Smooth muscle cell (in vitro differentiated cells): ENCODE results near the gene TEX22. TPM values are rescaled to one million over a fixed set of nuclear protein-coding genes. Genes with fewer than 3 reads are reported as not detected.

Source experiments
- DNase-seq: peaks from one replicate; lab custom pipeline; 2025; ENCODE audit not compliant: unreplicated experiment; lab: John Stamatoyannopoulos, UW
- H2AFZ ChIP-seq: fragments of 200-600 bp; sonication (generic); 2 replicates; pipeline ENCODE4 v1.6.0; 2016; ENCODE audit warnings: antibody characterized with exemption, low read depth, mild to moderate bottlenecking
- H3F3A ChIP-seq: fragments of 200-600 bp; sonication (generic); 2 replicates; pipeline ENCODE4 v1.6.0; 2017; ENCODE audit warnings: antibody characterized with exemption, low read depth
- H3K27ac ChIP-seq: fragments of 200-600 bp; sonication (generic); 2 replicates; pipeline ENCODE4 v1.5.1; 2016; ENCODE audit warnings: low read depth, mild to moderate bottlenecking
- H3K27me3 ChIP-seq: fragments of 200-600 bp; sonication (generic); 2 replicates; pipeline ENCODE4 v1.6.1; 2016; ENCODE audit warnings: low read depth, mild to moderate bottlenecking
- H3K36me3 ChIP-seq: fragments of 200-600 bp; sonication (generic); 2 replicates; pipeline ENCODE4 v1.5.1; 2016; ENCODE audit warnings: low read depth
- H3K4me1 ChIP-seq: fragments of 200-600 bp; sonication (generic); 2 replicates; pipeline ENCODE4 v1.5.1; 2016; ENCODE audit warnings: low read depth
- H3K4me2 ChIP-seq: fragments of 200-600 bp; sonication (generic); 2 replicates; pipeline ENCODE4 v1.6.0; 2016; ENCODE audit warnings: mild to moderate bottlenecking
- H3K4me3 ChIP-seq: fragments of 200-600 bp; sonication (generic); 2 replicates; pipeline ENCODE4 v1.5.1; 2016; ENCODE audit warnings: mild to moderate bottlenecking
- H3K79me2 ChIP-seq: fragments of 200-600 bp; sonication (generic); 2 replicates; pipeline ENCODE4 v1.6.0; 2016; ENCODE audit warnings: low read depth, mild to moderate bottlenecking
- H3K9ac ChIP-seq: fragments of 200-600 bp; sonication (generic); 2 replicates; pipeline ENCODE4 v1.6.0; 2016; ENCODE audit warnings: low read depth
- H3K9me3 ChIP-seq: fragments of 200-600 bp; sonication (generic); replicated peaks from 2 replicates; pipeline ENCODE4 v1.5.1; 2016; ENCODE audit warnings: low read depth
- H4K20me1 ChIP-seq: fragments of 200-600 bp; sonication (generic); 2 replicates; pipeline ENCODE4 v1.6.0; 2016; ENCODE audit warnings: low read depth
- WGBS: methylation state at CpG from one replicate; pipeline ENCODE4 v1.1.7; 2016; ENCODE audit warnings: low lambda C conversion rate; 5-methylcytosine and 5-hydroxymethylcytosine counted together
- polyA plus RNA-seq: library from polyadenylated mRNA; unstranded; fragments of >200 nt; fragmentation: Nextera tagmentation; extraction: Ambion mirVana; gene quantifications from 2 replicates; pipeline ENCODE4 v1.2.1, GENCODE V29; 2016
- total RNA-seq: library from RNA; depleted of rRNA; stranded (reverse); fragments of >200 nt; gene quantifications from 2 replicates; pipeline ENCODE4 v1.2.3, GENCODE V29; 2014
- TF ChIP-seq, protein P1 (sequence below): fragments of 200-600 bp; sonication (generic); IDR thresholded peaks from 2 replicates; pipeline ENCODE4 v1.5.1; 2017; ENCODE audit warnings: borderline replicate concordance, mild to moderate bottlenecking, antibody characterized with exemption; ENCODE audit not compliant: insufficient read depth, poor library complexity, severe bottlenecking

The TEX22 gene
- total and polyA plus RNA-seq, 2 experiments from 2014 or later, result 0.09 to 0.93 TPM

DNA sequence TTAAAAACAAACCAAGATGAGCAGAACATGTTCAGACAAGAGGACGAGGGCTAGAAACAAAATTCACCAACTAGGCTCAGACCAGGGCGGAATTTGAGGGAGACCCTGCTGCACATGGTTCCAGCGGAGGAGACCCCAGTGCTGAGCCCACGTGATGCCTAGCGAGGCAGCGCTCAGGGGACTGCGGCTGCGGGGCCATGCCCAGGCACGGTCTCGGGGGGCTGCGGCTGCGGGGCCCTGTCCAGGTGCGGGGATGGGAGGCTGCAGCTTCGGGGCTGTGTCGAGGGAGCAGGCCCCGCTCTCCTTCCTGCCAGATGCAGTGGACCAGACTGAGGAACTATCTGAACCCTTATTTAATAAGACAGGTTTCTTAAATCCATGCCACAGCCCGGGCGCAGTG is 63.6 kb downstream of the TEX22 start:
- TF ChIP-seq, protein P1, sequence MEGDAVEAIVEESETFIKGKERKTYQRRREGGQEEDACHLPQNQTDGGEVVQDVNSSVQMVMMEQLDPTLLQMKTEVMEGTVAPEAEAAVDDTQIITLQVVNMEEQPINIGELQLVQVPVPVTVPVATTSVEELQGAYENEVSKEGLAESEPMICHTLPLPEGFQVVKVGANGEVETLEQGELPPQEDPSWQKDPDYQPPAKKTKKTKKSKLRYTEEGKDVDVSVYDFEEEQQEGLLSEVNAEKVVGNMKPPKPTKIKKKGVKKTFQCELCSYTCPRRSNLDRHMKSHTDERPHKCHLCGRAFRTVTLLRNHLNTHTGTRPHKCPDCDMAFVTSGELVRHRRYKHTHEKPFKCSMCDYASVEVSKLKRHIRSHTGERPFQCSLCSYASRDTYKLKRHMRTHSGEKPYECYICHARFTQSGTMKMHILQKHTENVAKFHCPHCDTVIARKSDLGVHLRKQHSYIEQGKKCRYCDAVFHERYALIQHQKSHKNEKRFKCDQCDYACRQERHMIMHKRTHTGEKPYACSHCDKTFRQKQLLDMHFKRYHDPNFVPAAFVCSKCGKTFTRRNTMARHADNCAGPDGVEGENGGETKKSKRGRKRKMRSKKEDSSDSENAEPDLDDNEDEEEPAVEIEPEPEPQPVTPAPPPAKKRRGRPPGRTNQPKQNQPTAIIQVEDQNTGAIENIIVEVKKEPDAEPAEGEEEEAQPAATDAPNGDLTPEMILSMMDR, result no peak
- no peaks in the 10 kb centered on the region for H3K27me3 ChIP-seq
- H3F3A ChIP-seq, result no peaks in the 10 kb centered on the region
- no peaks in the 10 kb centered on the region for H3K79me2 ChIP-seq
- H2AFZ ChIP-seq, result no peak overlapping the region
- H3K9me3 ChIP-seq, result no peaks in the 10 kb centered on the region
- H3K4me3 ChIP-seq, result no peak overlapping the region
- peaks cover 7% of the 10 kb centered on the region for H4K20me1 ChIP-seq
- H3K4me1 ChIP-seq, result no peaks in the 10 kb centered on the region
- DNase-seq, result no peak
- H3K9ac ChIP-seq, result no peak overlapping the region
- H3K36me3 ChIP-seq, result no peaks in the 10 kb centered on the region
- over 99% methylated on average over 18 of the region's 18 CpGs for WGBS
- no peak overlapping the region for H3K27ac ChIP-seq
- H3K4me2 ChIP-seq, result no peak overlapping the region

Other genes with a start within 250 kb of the TEX22 start
- 5.8 and 7.6 TPM in 2 replicates for gene JAG2, start 229.8 kb upstream of the TEX22 start, total RNA-seq
- gene JAG2, start 229.8 kb upstream of the TEX22 start, polyA plus RNA-seq, result 5.0 and 10.0 TPM in 2 replicates
- gene NUDT14, start 217.2 kb upstream of the TEX22 start, total RNA-seq, result 7.9 and 9.5 TPM in 2 replicates
- 30.7 and 45.6 TPM in 2 replicates for gene NUDT14, start 217.2 kb upstream of the TEX22 start, polyA plus RNA-seq
- gene BTBD6, start 150.0 kb upstream of the TEX22 start, total RNA-seq, result 22.7 and 27.0 TPM in 2 replicates
- 40.3 and 41.8 TPM in 2 replicates for gene BTBD6, start 150.0 kb upstream of the TEX22 start, polyA plus RNA-seq
- 9.8 and 15.9 TPM in 2 replicates for gene BRF1, start 97.5 kb upstream of the TEX22 start, total RNA-seq
- 12.5 and 20.7 TPM in 2 replicates for gene BRF1, start 97.5 kb upstream of the TEX22 start, polyA plus RNA-seq
- 36.9 and 37.3 TPM in 2 replicates for gene PACS2, start 83.8 kb upstream of the TEX22 start, total RNA-seq
- gene PACS2, start 83.8 kb upstream of the TEX22 start, polyA plus RNA-seq, result 49.1 and 57.7 TPM in 2 replicates
- 25.5 and 41.3 TPM in 2 replicates for gene MTA1, start 21.3 kb downstream of the TEX22 start, total RNA-seq
- 48.7 and 60.4 TPM in 2 replicates for gene MTA1, start 21.3 kb downstream of the TEX22 start, polyA plus RNA-seq
- 7.6 and 14.1 TPM in 2 replicates for gene CRIP2, start 76.3 kb downstream of the TEX22 start, total RNA-seq
- gene CRIP2, start 76.3 kb downstream of the TEX22 start, polyA plus RNA-seq, result 38.1 and 45.7 TPM in 2 replicates
- 0.27 and 4.9 TPM in 2 replicates for gene CRIP1, start 88.3 kb downstream of the TEX22 start, total RNA-seq
- gene CRIP1, start 88.3 kb downstream of the TEX22 start, polyA plus RNA-seq, result 31.8 and 40.6 TPM in 2 replicates
- gene TEDC1, start 92.7 kb downstream of the TEX22 start, total RNA-seq, result 3.8 and 3.9 TPM in 2 replicates
- 4.7 and 8.2 TPM in 2 replicates for gene TEDC1, start 92.7 kb downstream of the TEX22 start, polyA plus RNA-seq
- 2.6 and 7.0 TPM in 2 replicates for gene TMEM121, start 128.0 kb downstream of the TEX22 start, total RNA-seq
- 7.2 and 12.1 TPM in 2 replicates for gene TMEM121, start 128.0 kb downstream of the TEX22 start, polyA plus RNA-seq